ENCODE measurements around the gene DPH1.

DPH1 gene

GRCh38 chr17:2050300-2051060, 20.5 kb downstream of the DPH1 start:
- no peak for DNase-seq

DNA sequence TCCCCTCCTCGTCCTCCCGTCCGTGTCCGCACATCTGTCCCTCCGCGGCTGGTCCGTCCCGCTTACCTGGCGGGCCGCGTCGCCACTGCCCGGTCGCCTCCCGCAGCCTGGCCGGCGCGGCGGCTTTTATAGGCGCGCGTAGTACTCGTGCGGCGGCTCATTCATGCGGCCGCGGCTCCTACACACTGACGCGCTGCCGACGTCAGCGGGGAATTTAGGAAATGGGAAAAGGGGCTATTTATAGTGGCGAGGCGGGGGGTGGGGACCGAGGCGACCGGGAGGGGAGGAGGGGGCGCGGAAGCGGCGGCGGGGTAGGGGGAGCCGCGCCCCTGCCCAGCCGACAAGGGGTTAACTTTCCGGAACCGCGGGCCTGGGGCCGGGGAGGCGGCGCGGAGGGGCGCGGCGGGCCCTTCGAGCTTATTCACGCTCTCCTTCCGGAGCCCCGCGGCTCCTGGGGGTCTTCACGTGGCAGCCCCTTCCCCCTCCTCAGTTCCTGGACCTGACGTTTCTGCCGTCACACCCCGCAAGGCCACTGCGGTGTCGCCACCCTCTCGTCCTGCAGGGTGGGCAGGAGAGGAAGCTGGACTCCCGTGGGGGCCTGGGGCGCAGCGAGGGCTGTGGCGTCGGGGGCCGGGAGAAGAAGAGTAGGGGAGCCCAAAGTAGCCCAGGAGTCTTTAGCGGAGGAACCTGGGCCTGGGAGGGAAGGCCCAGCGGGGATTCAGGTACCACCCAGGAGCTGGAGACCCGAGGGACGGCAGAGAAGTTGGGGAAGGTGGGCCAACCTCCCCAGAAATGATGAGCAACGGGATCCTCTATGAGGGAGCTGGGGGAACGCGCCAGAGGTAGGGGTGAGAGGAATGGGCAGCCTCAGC, 21.3 kb downstream of the DPH1 start:
- no peak for DNase-seq

GRCh38 chr17:2051933-2052559, 22.1 kb downstream of the DPH1 start:
- no peak for DNase-seq

DNA sequence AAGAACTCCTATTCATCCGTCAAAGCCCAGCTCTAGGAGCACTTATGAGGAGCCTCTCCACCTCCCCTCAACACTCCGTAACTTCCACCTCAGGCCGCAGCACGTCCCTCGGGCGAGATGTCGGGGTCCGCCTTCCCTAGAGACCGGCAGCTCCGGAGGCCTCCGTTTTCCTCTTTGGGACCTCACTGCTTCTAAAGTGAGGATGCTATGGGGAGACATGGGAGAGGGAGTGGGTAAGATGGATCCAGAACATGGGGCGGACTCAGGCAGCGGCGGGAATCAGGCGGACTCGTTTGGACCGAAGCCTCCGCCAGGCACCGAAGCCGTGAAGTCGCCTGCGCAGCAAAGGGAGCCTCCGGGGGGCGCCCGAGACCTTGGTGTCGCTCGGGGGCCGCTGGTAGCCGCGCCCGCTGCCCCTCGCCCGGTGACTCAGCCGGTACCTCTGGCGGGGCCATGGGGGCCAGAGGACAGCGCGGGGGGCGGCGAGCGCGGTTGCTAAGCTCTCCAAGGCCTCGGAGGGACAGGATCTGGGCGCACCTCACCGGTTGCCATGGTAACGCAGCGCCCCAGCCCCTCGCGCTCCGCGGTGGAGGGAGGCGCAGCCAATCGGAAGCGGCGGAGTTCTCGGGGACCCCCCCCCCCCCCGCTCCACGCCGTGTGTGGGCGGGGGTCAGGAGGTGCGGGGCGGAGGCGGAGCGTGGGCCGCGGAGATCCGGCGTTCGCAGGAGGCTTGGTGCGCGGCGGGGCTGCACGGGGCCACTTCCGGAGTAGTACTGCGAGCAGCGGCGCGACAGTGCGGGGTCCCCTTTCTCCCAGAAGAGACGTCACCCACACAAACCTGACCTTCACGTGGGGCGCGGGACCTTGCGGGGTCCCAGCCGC, 23.7 kb downstream of the DPH1 start:
- no peak for DNase-seq

- no peak for DNase-seq
Observed at GRCh38 chr17:2054262-2054511, 24.2 kb downstream of the DPH1 start.

DNA sequence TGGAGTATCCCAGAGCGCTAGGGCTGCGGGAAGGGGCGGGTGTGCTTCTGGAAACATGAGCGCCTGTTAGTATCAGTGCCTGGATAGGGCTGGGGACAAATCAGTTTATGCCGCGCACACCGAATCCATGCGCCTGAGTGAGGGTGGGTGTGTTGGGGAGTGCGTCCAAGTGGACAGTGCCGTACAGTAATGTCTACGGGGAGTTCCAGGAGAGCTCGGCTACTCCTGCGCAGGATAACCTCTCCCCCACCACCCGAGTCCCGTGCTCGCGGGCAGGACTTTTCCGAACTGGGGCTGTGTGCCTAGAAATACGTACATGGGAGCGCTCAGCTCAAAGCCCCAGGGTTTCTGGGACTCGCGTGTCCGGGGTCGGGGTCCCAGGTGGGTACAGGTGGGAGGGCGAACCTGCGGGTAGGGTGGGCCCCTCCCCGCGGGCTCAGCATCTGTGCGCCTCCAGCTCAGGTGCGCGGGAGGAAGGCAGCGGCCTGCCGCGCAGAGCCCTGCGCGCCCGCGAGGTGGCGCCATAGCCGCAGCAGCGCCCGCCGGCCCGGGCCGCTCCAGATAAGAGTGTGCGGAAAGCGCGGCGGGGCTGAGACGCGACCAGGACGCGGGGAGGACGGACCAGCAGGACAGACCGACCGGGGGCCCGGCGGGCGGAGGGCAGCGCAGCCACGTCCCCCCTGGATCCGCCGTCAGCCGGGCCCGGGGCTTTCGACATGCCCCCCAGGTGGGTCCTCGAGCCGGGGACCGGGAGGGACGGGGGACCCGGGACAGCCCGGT, 24.7 kb downstream of the DPH1 start, which contains the start of gene HIC1:
Gene HIC1, plus strand, starts transcription at position 592 of the 780 bp plus-strand sequence. CDS start 1,588 bp downstream, outside the sequence.
- DNase-seq, result no peak

DNA sequence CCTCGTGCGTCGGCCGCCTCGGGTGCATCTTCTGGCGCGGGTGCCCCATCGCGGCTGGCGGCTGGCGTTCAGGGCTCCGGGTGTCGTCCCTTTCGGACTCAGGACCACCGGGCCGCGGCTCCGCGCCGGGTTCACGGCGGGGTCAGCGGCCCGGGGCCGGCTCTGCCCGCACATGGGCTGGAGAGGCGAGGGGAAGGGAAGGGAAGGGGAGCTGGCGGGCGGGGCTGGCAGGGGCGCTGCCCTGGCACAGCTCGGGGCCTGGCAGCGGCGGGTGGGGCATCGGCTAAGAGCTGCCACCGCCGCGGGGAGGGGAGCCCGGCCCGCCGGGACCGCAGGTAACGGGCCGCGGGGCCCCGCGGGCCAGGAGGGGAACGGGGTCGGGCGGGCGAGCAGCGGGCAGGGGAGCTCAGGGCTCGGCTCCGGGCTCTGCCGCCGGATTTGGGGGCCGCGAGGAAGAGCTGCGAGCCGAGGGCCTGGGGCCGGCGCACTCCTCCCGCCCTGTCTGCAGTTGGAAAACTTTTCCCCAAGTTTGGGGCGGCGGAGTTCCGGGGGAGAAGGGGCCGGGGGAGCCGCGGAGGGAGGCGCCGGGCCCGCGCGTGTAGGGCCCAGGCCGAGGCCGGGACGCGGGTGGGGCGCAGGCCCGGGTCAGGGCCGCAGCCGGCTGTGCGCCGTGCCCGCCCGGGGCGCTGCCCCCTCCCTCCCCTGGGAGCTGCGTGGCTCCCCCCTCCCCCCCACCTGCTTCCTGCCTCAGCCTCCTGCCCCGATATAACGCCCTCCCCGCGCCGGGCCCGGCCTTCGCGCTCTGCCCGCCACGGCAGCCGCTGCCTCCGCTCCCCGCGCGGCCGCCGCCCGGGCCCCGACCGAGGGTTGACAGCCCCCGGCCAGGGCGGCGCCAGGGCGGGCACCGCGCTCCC, 25.6 kb downstream of the DPH1 start:
- no peak for DNase-seq

- DNase-seq, result no peak
Observed at GRCh38 chr17:2056206-2057174, 26.5 kb downstream of the DPH1 start.

- no peak for DNase-seq
Observed at GRCh38 chr17:2057175-2057759, 27.3 kb downstream of the DPH1 start.

DNA sequence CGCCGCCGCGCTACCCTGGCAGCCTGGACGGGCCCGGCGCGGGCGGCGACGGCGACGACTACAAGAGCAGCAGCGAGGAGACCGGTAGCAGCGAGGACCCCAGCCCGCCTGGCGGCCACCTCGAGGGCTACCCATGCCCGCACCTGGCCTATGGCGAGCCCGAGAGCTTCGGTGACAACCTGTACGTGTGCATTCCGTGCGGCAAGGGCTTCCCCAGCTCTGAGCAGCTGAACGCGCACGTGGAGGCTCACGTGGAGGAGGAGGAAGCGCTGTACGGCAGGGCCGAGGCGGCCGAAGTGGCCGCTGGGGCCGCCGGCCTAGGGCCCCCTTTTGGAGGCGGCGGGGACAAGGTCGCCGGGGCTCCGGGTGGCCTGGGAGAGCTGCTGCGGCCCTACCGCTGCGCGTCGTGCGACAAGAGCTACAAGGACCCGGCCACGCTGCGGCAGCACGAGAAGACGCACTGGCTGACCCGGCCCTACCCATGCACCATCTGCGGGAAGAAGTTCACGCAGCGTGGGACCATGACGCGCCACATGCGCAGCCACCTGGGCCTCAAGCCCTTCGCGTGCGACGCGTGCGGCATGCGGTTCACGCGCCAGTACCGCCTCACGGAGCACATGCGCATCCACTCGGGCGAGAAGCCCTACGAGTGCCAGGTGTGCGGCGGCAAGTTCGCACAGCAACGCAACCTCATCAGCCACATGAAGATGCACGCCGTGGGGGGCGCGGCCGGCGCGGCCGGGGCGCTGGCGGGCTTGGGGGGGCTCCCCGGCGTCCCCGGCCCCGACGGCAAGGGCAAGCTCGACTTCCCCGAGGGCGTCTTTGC, 28.0 kb downstream of the DPH1 start:
- DNase-seq, result no peak

GRCh38 chr17:2058586-2059546, 28.9 kb downstream of the DPH1 start:
- no peak for DNase-seq

- DNase-seq, result no peak
Observed at GRCh38 chr17:2059547-2060384, 29.8 kb downstream of the DPH1 start.

DNA sequence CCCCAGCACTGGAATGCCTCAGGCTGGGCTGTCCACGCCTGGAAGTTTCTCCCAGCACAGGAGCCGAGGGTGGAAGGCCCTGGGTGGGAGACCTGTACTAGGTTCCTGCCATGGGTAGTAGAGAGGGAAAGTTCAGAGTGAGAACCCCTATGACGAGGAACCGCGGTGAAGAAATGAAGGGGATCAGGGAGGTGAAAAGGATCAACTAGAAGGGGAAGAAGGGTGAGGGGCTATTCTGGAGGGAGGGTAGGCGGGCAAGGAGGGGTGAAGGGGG, 30.4 kb downstream of the DPH1 start:
- no peak for DNase-seq

DNA sequence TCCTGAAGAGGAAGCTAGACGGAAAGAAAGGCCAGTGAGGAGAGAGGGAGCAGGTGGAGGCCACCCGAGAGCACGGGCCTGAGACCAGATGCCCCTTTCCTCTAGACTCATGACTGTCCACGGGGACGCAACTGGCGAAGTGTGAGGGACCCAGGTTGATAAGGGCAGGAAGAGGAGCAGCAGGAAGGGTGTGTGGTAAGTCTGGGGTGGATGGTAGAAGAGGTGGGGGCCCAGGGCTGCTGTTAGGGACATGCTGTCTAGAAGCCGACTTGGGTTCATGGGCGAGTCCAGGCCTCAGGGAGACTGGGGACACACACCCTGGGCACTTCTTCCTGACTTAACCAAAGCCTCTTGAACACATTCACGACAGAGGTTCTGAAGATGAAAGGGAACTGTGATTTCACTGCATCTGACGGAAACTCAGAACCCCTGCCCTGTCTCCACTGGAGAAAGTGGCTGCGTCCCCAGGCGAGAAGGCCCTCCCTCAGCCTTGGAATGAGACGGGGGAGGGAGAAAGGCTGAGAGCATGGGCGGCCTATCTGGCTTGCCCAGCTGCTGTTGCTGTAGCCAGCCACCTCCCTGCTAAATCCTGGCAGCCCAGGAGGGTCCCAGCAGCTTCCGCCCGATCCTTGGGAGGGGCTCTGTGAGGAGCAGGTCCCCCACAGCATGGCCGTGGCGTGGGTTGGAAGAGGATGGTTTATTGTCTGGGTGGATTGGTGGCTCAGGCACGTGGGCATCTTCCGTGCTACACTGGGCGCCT, 30.9 kb downstream of the DPH1 start:
- no peak for DNase-seq

DNA sequence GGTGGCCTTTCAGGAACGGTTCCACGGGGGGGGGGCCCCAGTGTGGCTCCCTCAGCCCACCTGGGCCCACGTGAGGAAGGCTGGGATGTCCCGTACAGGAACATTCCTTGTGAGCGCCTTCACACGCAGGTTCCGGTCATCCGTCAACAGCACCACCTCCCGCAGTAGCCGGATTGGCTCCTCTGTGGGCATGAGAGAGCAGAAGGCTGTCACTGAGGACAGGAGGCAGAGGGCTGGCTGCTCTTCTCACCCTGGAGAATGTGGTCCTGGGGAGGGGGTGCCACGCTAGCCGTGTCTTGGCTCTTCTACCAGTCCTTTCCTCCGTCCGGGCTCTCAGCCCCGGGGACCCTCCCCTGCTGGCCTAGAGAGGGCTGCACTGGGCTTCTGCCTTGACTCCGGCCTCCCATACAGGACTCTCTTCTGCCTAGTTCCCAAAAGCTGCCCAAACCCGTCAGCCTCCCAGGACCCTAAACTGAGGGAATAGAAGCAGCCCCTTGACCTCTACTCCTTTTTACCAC, 31.5 kb downstream of the DPH1 start:
- DNase-seq, result no peak

Data from SIG-M5 (cell line).